Thyroid gland (tissue), 4 donors: ENCODE results near the gene TDO2. TPM values are rescaled to one million over a fixed set of nuclear protein-coding genes. Genes with fewer than 3 reads are reported as not detected.

Source experiments
- DNase-seq, 2 donors: peaks; one replicate each; pipeline ENCODE4 v3.0.0-alpha.2; 2019
- H3K27ac ChIP-seq, 3 donors: fragments of 200-600 bp; sonication (generic); 1 replicate in 2 of 3; 2 replicates in 1 of 3; pipeline ENCODE4 v1.5.1; 2016 to 2019; ENCODE audit warnings: mild to moderate bottlenecking in 1 of 3, moderate library complexity in 1 of 3
- H3K27me3 ChIP-seq: fragments of 200-600 bp; sonication (generic); one replicate; pipeline ENCODE4 v1.5.1; 2019
- H3K36me3 ChIP-seq, 2 donors: fragments of 200-600 bp; sonication (generic); one replicate each; pipeline ENCODE4 v1.5.1; 2016 to 2019
- H3K4me1 ChIP-seq, 2 donors: fragments of 200-600 bp; sonication (generic); one replicate each; pipeline ENCODE4 v1.5.1; 2017 to 2019
- H3K4me3 ChIP-seq, 3 donors: fragments of 200-600 bp; sonication (generic); replicated peaks in 1 of 3; 1 replicate in 2 of 3; 2 replicates in 1 of 3; pipeline ENCODE4 v1.5.1; 2016; ENCODE audit warnings: mild to moderate bottlenecking in 1 of 3
- H3K9me3 ChIP-seq: fragments of 200-600 bp; sonication (generic); one replicate; pipeline ENCODE4 v1.5.1; 2017
- CTCF ChIP-seq, 6 experiments: fragments of 200-600 bp in 3 of 6; fragments of 450-650 bp in 3 of 6; sonication (generic) in 3 of 6; IDR thresholded peaks; one replicate each; pipeline ENCODE4 v1.5.1; 2016 to 2019; ENCODE audit warnings: antibody characterized with exemption in 6 of 6, mild to moderate bottlenecking in 2 of 6, inconsistent platforms in 1 of 6, moderate library complexity in 1 of 6
- POLR2A ChIP-seq, 2 donors: fragments of 450-650 bp; IDR thresholded peaks; one replicate each; pipeline ENCODE4 v1.6.1; 2017; ENCODE audit warnings: antibody characterized with exemption in 2 of 2, mild to moderate bottlenecking in 2 of 2, moderate library complexity in 1 of 2
- WGBS, 2 donors: methylation state at CpG; one replicate each; pipeline ENCODE4 v1.1.5; 2017; 5-methylcytosine and 5-hydroxymethylcytosine counted together
- intact Hi-C: fragments of 100-400 bp; cut with DNase I; formaldehyde crosslinking; loops from one replicate; pipeline ENCODE4 v1.15.1; 2023
- total RNA-seq, 4 donors: library from RNA; depleted of rRNA; stranded (reverse); fragments of >200 nt; gene quantifications; one replicate each; pipeline ENCODE4 v1.2.3, GENCODE V29; 2016

The TDO2 gene
- total RNA-seq, 4 donors from 2014 or later: not detected

GRCh38 chr4:155877971-155878370 is 25.5 kb upstream of the TDO2 start:
- DNase-seq: no peak
- Histone ChIP-seq H3K4me3 (no peak overlapping the region), H3K36me3 (no peaks in the 10 kb centered on the region), H3K27ac (no peak overlapping the region), H3K4me1 (no peaks in the 10 kb centered on the region), H3K9me3 (no peaks in the 10 kb centered on the region), H3K27me3 (no peaks in the 10 kb centered on the region)
- 87 to 91% methylated on average over 4 of the region's 4 CpGs for WGBS, 2 donors
- intact Hi-C loops: no loop called here
- TF ChIP-seq POLR2A (IDR thresholded peaks at IDR 0.05) (no peak), CTCF (IDR thresholded peaks at IDR 0.05) (no peak)

- DNase-seq: no peak
- Histone ChIP-seq H3K4me3 (no peak overlapping the region), H3K27ac (no peak overlapping the region), H3K36me3 (no peaks in the 10 kb centered on the region), H3K27me3 (no peaks in the 10 kb centered on the region), H3K4me1 (no peaks in the 10 kb centered on the region), H3K9me3 (no peaks in the 10 kb centered on the region)
- intact Hi-C loops: no loop called here
- TF ChIP-seq CTCF (IDR thresholded peaks at IDR 0.05) (no peak), POLR2A (IDR thresholded peaks at IDR 0.05) (no peak)
- WGBS, 2 donors: 40 to 46% methylated on average over 2 of the region's 2 CpGs
These were observed 24.9 kb upstream of the TDO2 start for GRCh38 chr4:155878611-155879010.

- TF ChIP-seq POLR2A (IDR thresholded peaks at IDR 0.05): no peak
- TF ChIP-seq CTCF (IDR thresholded peaks at IDR 0.05): no peak
- Histone ChIP-seq H3K9me3 (no peaks in the 10 kb centered on the region), H3K27ac (no peak overlapping the region), H3K4me1 (no peaks in the 10 kb centered on the region), H3K27me3 (no peaks in the 10 kb centered on the region), H3K4me3 (no peak overlapping the region), H3K36me3 (no peaks in the 10 kb centered on the region)
- DNase-seq: no peak
- intact Hi-C loops: no loop called here
These were observed 23.7 kb upstream of the TDO2 start for GRCh38 chr4:155879767-155880166.

- H3K27me3 ChIP-seq: no peaks in the 10 kb centered on the region
- H3K4me3 ChIP-seq: no peak overlapping the region
- TF ChIP-seq POLR2A (IDR thresholded peaks at IDR 0.05) (no peak), CTCF (IDR thresholded peaks at IDR 0.05) (no peak)
- no peaks in the 10 kb centered on the region for H3K4me1 ChIP-seq
- H3K27ac ChIP-seq: no peak overlapping the region
- intact Hi-C loops: no loop called here
- no peaks in the 10 kb centered on the region for H3K9me3 ChIP-seq
- no peaks in the 10 kb centered on the region for H3K36me3 ChIP-seq
- DNase-seq: no peak
- WGBS, 2 donors: 73 to 81% methylated on average over 1 of the region's 1 CpG
These were observed 21.9 kb upstream of the TDO2 start for GRCh38 chr4:155881555-155881954.

GRCh38 chr4:155883895-155884294 is 19.6 kb upstream of the TDO2 start:
- DNase-seq: no peak
- Histone ChIP-seq H3K9me3 (no peaks in the 10 kb centered on the region), H3K27ac (no peak overlapping the region), H3K36me3 (no peaks in the 10 kb centered on the region), H3K4me3 (no peak overlapping the region), H3K4me1 (no peaks in the 10 kb centered on the region), H3K27me3 (no peaks in the 10 kb centered on the region)
- TF ChIP-seq CTCF (IDR thresholded peaks at IDR 0.05): no peak
- TF ChIP-seq POLR2A (IDR thresholded peaks at IDR 0.05): no peak
- intact Hi-C loops: no loop called here
- WGBS, 2 donors: 75% methylated on average over 3 of the region's 3 CpGs
